Activated CD4-positive, alpha-beta T cell treated with anti-CD3 and anti-CD28 coated beads for 4 hours (primary cell): Measurements from ENCODE around the gene LTBP3.

Experiments used
- DNase-seq, 2 donors: peaks; one replicate each; pipeline ENCODE4 v3.0.0-alpha.2; 2020

LTBP3 gene

DNA sequence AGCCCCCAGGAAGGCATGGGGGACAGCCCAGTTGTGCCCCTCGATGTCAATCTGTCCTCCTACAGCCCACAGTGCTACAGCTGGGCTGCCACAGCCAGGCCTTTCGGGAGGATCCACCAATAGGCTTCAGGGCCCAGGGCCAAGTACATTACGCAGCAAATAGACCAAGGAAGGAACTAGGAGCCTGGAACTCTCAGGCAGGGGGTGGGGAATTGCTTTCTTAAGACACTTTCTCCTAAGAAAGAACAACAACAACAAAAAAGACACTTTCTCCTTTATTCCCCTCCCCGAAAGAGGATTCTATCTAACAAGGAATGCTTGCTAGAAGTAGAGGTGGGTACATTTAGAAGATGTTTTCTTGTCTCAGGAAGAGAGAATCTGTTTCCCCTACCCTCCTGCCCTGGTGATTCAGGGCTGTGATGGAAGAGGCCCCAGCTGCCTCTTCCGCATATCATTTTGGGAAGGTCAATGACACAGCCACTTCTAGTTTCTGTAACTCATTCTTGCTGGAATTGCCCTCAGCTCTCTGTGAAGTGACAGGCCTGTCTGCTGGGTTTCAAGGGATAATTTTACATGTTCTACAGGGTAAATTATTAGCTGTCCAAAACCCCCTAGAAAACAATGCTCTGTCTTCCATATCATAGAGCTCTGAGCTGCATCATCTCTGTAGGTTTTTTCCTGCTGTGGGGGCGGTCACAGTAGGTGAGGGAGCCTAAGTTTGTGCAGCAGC is 65.4 kb downstream of the LTBP3 start:
- no peak for DNase-seq

DNA sequence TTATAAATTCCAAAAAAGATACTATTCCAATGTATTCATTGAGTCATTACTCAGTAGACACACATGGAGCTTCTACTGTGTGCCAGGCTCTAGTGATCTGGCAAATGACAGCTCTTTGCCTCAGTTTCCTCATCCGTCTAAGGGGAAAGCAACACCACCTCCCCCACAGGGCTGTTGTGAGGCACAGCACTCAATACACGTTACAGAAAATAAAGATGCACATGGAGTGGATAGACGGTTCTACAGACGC is 65.8 kb downstream of the LTBP3 start:
- no peak for DNase-seq

- DNase-seq = no peak
Observed at GRCh38 chr11:65491614-65492386, 66.4 kb downstream of the LTBP3 start.

GRCh38 chr11:65491163-65491465 is 67.0 kb downstream of the LTBP3 start:
- DNase-seq = no peak

DNA sequence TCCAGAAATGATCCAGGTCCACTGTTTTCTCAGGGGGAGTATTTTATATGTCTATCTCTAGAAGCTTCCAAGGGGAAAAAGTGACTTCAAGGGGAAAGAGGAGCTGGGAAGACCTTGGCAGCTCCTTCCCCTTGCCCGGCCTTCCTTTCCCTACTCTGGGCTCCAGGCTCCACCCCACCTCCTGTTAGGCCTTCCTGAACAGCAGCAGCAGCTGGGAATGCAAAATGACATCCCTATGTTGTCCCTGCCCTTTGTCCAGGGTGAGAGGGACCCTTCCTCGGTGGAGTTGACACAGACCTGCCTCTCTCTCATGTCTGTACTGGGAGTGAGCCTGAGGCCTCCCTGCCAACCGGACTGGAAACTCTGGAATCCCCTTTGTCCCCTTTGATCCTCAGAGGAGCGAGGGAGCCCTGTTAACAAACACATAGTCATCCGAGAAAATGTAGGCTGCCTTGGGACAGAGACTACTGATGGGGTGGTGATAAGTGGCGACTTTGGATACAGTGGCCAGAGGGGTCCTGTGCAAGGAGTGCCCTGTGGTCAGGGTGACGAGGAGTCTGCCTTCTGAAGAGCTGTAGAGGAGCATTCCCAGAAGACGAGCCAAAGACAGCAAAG is 68.3 kb downstream of the LTBP3 start:
- no peak for DNase-seq

DNA sequence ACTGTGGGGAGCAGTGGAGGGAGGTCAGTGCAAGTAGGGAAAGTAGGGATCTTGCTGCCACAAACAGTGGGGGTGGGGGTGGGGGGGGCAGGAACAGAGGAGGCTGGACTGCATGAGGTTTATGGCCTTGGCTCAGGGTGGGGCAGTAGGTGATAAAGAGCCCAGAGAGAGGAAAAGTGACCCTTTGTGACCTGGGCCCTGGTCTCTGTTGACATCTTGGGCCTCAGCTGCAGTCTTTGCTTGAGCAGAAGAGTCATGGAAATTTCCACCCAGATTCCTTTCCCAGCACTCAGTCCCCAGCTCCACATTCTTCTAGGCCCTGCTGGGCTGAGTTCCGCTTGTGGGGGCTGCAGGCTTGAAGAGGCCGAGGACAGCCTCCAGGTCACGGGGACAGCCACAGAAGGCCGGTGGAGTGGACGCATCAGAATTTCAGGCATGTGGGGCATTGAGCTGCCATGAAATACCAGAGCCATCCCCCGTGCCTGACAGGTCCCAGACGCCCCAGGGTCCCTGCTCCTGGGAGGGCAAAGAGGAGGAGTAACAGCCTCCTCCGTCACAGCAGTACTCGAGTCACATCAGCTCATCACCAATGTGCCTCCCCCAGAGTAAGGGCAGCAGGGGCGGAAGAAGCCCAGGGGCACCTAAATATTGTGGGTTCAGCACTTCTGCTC is 69.0 kb downstream of the LTBP3 start:
- DNase-seq = no peak
